ENCODE results near the gene SPAG7.
"Not testable (repeated sequence)": the region's sequence is repeated elsewhere in the genome, so short reads cannot be mapped to it uniquely, and the experiment has no call there.

SPAG7 gene

DNA sequence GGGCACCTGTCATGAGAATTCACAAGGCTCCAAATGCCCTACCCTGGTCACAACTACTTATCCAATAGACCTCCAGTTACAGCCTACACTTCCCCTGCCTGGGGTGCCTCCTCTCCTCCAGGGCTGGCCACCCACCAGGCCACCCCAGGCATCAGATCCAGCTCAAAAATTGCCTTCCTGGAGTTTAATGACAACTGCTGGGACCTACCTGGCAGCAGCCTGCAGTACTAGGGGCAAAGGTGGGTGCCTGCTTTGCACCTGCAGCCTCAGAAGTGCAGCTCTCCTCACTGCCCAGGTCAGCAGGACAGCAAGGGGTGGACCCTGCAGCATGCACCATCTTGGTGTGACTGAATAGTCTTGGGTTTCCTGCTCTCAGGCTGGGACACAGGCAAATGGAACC is 32.0 kb downstream of the SPAG7 start:
- no peak for DNase-seq

DNA sequence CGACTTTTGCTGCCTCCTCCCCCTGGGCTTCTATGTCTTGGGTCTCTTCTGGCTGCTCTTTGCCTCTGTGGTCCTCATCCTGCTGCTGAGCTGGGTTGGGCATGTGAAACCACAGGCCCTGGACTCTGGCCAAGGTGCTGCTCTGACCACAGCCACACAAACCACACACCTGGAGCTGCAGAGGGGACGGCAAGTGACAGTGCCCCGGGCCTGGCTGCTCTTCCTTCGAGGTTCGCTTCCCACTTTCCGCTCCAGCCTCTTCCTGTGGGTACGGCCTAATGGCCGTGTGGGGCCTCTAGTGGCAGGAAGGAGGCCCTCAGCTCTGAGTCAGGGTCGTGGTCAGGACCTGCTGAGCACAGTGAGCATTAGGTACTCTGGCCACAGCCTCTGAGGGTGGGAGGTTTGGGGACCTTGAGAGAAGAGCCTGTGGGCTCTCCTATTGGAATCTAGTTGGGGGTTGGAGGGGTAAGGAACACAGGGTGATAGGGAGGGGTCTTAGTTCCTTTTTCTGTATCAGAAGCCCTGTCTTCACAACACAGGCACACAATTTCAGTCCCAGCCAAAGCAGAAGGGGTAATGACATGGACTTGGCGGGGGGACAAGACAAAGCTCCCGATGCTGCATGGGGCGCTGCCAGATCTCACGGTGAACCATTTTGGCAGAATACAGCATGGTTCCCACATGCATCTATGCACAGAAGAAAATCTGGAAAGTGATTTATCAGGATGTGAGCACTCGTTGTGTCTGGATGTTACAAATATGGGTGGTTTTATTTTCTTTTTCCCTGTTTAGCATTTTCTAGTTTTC is 33.2 kb downstream of the SPAG7 start:
- no peak for DNase-seq

GRCh38 chr17:4933646-4934045 is 34.0 kb downstream of the SPAG7 start:
- DNase-seq = no peak

GRCh38 chr17:4932756-4933155 is 34.9 kb downstream of the SPAG7 start:
- no peak for DNase-seq

GRCh38 chr17:4931963-4932362 is 35.7 kb downstream of the SPAG7 start, which contains the start of gene GP1BA:
GP1BA (plus strand) TSS chr17:4932277; CDS start chr17:4932605, 328 bp downstream.
- DNase-seq = no peak

DNA sequence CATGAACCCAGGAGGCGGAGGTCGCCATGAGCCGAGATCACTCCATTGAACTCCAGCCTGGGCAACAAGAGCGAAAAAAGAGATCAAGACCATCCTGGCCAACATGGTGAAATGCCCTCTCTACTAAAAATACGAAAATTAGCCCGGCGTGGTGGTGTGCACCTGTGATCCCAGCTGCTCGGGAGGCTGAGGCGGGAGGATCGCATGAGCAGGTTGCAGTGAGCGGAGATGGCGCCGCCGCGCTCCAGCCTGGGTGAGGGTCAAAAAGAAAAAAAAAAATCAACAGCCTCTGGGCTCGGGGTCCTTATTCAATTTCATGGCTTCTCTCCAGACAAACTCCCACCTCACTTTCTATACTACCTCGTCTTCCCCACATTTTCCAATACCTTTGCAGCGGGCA is 38.7 kb downstream of the SPAG7 start:
- DNase-seq = no peak

GRCh38 chr17:4926577-4927335 is 40.9 kb downstream of the SPAG7 start:
- DNase-seq = not testable (repeated sequence)

- DNase-seq = no peak
Observed at GRCh38 chr17:4921320-4921719, 46.3 kb downstream of the SPAG7 start.

GRCh38 chr17:4920351-4921048 is 47.1 kb downstream of the SPAG7 start:
- DNase-seq = no peak

DNA sequence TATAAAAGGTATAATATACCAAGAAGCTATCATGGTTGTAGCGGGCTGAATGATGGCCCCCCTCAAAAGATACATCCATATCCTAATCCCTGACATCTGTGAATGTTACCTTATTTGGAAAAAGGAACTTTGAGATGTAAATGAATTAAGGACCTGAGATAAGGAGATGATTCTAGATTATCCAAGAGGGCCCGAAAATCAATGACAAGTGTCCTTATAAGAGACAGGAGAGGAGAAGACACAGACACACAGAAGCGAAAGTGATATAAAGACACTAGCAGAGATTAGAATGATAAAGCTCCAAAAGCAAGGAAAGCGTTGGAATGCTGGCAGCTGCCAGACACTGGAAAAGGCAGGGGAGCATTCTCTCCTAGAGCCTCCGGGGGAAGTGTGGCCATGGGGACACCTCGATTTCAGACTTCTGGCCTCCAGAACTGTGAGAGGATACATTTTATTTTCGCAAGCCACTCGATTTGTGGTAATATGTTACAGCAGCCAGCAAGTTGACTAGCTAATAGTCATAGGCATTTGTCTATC is 48.0 kb downstream of the SPAG7 start:
- DNase-seq = no peak

DNA sequence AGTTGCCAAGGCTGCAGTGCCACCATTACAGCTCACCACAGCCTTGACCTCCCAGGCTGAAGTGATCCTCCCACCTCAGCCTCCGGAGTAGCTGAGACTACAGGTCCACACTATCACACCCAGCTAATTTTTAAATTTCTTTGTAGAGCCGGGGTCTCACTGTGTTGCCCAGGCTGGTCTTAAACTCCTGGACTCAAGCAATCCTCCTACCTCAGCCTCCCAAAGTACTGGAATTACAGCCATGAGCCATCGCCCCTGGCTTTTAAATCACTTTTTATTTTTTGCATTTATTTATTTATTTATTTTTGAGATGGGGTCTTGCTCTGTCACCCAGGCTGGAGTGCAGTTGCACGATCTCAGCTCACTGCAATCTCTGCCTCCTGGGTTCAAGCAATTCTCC is 53.1 kb downstream of the SPAG7 start:
- not testable (repeated sequence) for DNase-seq

- DNase-seq = no peak
Observed at GRCh38 chr17:4913994-4914393, 53.6 kb downstream of the SPAG7 start.
